GM12892 (cell line): Measurements from ENCODE around the gene XYLT1.

ENCODE experiments used
- POLR2A ChIP-seq: IDR thresholded peaks from 2 replicates; pipeline ENCODE4 v1.6.1; 2011; ENCODE audit warnings: low read depth, low read length, control low read depth
- POLR2AphosphoS5 ChIP-seq: IDR thresholded peaks from 2 replicates; pipeline ENCODE4 v1.6.1; 2011; ENCODE audit warnings: low read depth, low read length, control low read depth
- TAF1 ChIP-seq: IDR thresholded peaks from 2 replicates; pipeline ENCODE4 v1.6.1; 2011; ENCODE audit warnings: low read depth, mild to moderate bottlenecking, control low read depth, low read length, borderline replicate concordance

GRCh38 chr16:17276610-17277009 lies 194.2 kb downstream of the XYLT1 start:
- TF ChIP-seq POLR2AphosphoS5: no peak
- TF ChIP-seq TAF1: no peak
- no peak for TF ChIP-seq POLR2A
